Measurements from ENCODE around the gene ZNF736. TPM values are rescaled to one million over a fixed set of nuclear protein-coding genes. Genes with fewer than 3 reads are reported as not detected.
"Not testable (repeated sequence)": the region's sequence is repeated elsewhere in the genome, so short reads cannot be mapped to it uniquely, and the experiment has no call there.

The ZNF736 gene
- 54.4 and 71.6 TPM in 2 replicates for total RNA-seq

DNA sequence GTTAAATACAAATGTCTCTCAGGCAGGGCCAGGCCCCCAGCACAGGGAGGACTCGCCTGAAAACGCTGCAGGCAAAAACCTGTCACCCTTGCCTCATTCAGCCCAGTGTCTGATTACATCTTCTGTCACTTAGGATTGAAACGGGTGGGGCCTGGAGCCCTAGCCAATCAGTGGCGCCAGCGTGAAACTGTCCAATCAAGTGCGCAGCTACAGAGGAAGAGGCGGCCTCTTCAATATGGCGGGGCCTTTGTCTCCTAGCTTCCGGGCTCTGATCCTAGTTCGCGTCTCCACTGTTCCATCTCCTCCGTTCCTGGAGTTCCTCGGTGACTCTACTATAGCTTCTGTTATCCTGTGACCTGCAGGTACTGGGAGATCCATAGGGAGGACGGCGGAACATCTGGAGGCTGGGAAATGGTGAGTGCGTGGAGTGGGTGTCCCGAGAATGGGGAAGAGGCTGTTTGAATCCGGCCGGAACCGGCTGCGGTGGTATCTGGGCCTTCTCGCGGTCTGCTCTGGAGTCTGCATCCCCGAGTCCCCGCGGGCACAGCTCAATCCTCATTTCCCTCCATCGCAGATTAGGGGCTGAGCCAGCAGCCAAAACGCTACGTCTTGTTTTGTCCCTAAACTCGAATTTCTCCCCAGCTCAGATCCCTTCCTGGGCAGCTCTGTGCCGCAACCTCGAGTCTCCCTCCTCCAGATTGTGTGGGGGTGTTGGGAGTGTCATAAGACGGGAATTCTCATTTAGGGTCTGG, at the start of gene ZNF736:
ZNF736 (plus strand) TSS at position 222 of the 752 bp plus-strand sequence; CDS start at position 412, 190 bp downstream.
- peak; percentile 70 for DNase-seq
- no peaks in the 10 kb centered on the region for H3K27me3 Mint-ChIP-seq
- ChIA-PET POLR2A (interaction anchor here (0.5 to 9.0 kb wide), 9 partner anchors 8 to 692 kb away, joined by 3 to 108 read pairs (median 4); partner anchors contain the start of genes ERV3-1, ZNF107, ZNF138 and ZNF680), CTCF (no interaction called here)
- peak within 1 kb of the TSS; percentile 99 for H3K27ac Mint-ChIP-seq
- H3K36me3 Mint-ChIP-seq (ENCODE audit: low read depth): peaks cover 16% of the 10 kb centered on the region
- H3K4me1 Mint-ChIP-seq: peaks cover 41% of the 10 kb centered on the region
- ATAC-seq (ENCODE audit: low read depth): peak; percentile 100
- intact Hi-C loops (cut with micrococcal nuclease): loop anchor here (1.0 to 2.0 kb wide), 3 partner anchors 9 to 387 kb away; partner anchors contain the start of gene ZNF107
- TF ChIP-seq, protein P1, sequence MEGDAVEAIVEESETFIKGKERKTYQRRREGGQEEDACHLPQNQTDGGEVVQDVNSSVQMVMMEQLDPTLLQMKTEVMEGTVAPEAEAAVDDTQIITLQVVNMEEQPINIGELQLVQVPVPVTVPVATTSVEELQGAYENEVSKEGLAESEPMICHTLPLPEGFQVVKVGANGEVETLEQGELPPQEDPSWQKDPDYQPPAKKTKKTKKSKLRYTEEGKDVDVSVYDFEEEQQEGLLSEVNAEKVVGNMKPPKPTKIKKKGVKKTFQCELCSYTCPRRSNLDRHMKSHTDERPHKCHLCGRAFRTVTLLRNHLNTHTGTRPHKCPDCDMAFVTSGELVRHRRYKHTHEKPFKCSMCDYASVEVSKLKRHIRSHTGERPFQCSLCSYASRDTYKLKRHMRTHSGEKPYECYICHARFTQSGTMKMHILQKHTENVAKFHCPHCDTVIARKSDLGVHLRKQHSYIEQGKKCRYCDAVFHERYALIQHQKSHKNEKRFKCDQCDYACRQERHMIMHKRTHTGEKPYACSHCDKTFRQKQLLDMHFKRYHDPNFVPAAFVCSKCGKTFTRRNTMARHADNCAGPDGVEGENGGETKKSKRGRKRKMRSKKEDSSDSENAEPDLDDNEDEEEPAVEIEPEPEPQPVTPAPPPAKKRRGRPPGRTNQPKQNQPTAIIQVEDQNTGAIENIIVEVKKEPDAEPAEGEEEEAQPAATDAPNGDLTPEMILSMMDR (IDR thresholded peaks at IDR 0.05): no peak
- H3K4me3 Mint-ChIP-seq: peak within 1 kb of the TSS; percentile 100
- H3K9me3 Mint-ChIP-seq: no peaks in the 10 kb centered on the region

DNA sequence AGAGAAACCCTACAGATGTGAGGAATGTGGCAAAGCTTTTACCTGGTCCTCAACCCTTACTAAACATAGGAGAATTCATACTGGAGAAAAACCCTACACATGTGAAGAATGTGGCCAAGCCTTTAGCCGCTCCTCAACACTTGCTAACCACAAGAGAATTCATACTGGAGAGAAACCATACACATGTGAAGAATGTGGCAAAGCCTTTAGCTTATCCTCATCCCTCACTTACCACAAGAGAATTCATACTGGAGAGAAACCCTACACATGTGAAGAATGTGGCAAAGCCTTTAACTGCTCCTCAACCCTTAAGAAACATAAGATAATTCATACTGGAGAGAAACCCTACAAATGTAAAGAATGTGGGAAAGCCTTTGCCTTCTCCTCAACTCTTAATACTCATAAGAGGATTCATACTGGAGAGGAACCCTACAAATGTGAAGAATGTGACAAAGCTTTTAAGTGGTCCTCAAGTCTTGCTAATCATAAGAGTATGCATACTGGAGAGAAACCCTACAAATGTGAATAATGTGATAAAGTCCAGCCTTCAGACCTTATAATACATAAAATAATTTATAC, 47.3 kb upstream of the ZNF736 start:
- no peak for ATAC-seq (ENCODE audit: low read depth)
- ChIA-PET CTCF (no interaction called here), POLR2A (no interaction called here)
- no peak overlapping the region for H3K4me3 Mint-ChIP-seq
- peaks cover 3% of the 10 kb centered on the region for H3K36me3 Mint-ChIP-seq (ENCODE audit: low read depth)
- H3K9me3 Mint-ChIP-seq: peaks cover 36% of the 10 kb centered on the region
- no peak overlapping the region for H3K27ac Mint-ChIP-seq
- intact Hi-C loops (cut with micrococcal nuclease): no loop called here
- no peaks in the 10 kb centered on the region for H3K4me1 Mint-ChIP-seq
- TF ChIP-seq, protein P1 (IDR thresholded peaks at IDR 0.05): no peak
- H3K27me3 Mint-ChIP-seq: no peaks in the 10 kb centered on the region
- DNase-seq: no peak

DNA sequence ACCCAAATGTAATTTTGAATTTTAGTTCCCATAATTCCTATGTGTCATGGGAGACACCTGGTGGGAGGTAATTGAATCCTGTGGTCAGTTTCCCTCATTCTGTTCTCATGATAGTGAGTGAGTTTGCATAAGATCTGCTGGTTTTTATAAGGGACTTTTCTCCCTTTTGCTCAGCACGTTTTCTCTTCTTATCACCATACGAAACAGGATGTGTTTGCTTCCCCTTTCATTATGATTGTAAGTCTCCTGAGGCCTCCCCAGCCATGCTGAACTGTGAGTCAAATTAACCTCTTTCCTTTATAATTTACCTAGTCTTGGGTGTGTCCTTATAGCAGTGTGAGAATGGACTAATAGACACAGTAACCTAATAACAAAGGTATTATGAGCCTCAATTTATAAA, 36.1 kb upstream of the ZNF736 start:
- peaks cover 8% of the 10 kb centered on the region for H3K4me1 Mint-ChIP-seq
- TF ChIP-seq, protein P1 (IDR thresholded peaks at IDR 0.05): no peak
- no peak overlapping the region for H3K4me3 Mint-ChIP-seq
- peak overlapping the region; percentile 2 for H3K27ac Mint-ChIP-seq
- no peaks in the 10 kb centered on the region for H3K36me3 Mint-ChIP-seq (ENCODE audit: low read depth)
- H3K27me3 Mint-ChIP-seq: no peaks in the 10 kb centered on the region
- intact Hi-C loops (cut with micrococcal nuclease): loop anchor here (2.0 kb wide), 1 partner anchor 27 kb away; no protein-coding TSS in a partner anchor
- ChIA-PET CTCF (no interaction called here), POLR2A (no interaction called here)
- DNase-seq (no peak), ATAC-seq (ENCODE audit: low read depth) (peak; percentile 64)
- peaks cover 18% of the 10 kb centered on the region for H3K9me3 Mint-ChIP-seq

DNA sequence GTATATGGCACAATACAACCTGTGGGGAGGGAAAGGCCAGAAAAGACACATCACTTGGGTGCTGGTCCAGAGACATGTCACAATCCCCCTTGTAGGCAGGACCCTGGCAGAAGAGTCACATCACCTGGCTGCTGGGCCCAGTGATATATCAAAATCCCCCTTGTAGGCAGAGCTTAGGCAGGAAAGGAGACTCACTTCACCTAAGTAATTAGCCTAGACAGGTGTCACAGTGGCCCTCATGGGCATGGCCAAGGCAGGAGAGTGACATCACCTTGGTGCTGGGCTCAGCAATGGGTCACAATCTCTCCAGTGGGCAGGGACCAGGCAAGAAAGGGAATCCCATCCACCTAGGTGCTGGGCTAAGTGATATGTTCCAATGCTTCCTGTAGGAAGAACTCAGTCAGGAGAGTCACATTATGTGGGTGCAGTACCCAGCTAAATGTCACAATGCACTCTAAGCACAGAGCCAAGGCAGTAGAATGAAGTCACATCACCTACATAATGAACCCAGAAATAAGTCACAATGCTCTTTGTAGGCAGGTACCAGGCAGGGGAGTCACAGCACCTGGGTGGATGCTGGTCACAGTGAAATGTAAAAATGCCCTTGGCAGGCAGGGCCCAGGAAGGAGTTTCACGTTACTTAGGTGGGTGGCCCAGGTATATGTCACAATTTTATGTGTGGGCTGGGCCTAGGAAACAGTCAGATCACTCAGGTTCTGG, 18.9 kb upstream of the ZNF736 start:
- no peak for ATAC-seq (ENCODE audit: low read depth)
- no peak overlapping the region for H3K27ac Mint-ChIP-seq

DNA sequence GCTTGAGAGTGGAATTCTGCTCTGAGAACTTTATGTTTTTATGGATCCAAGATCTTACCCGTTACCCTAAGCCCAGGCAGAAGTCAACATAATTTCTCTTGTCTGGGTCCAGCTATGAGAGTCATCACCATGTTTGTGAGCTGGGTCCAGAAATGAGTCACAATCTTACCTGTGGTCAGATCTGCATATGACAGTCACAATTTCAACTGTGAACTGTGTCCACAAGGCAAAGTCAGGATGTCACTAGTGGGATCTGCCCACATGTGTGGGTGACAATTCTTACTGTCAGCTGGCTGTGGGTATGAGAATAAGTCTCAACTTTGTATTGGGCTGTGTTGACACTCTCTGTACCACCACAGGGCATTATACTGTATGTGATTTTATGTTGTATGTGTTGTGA, 16.3 kb upstream of the ZNF736 start:
- ATAC-seq (ENCODE audit: low read depth); H3K36me3 Mint-ChIP-seq (ENCODE audit: low read depth); CTCF ChIA-PET; H3K4me3 Mint-ChIP-seq; POLR2A ChIA-PET; intact Hi-C loops (cut with micrococcal nuclease); H3K9me3 Mint-ChIP-seq; H3K4me1 Mint-ChIP-seq; H3K27me3 Mint-ChIP-seq; H3K27ac Mint-ChIP-seq; DNase-seq: not testable (repeated sequence)

More for the DNA sequence above, 18.9 kb upstream of the ZNF736 start:
- Mint-ChIP-seq H3K4me3 (no peak overlapping the region), H3K4me1 (no peaks in the 10 kb centered on the region), H3K9me3 (no peaks in the 10 kb centered on the region), H3K27me3 (no peaks in the 10 kb centered on the region), H3K36me3 (ENCODE audit: low read depth) (no peaks in the 10 kb centered on the region)
- DNase-seq: no peak
- ChIA-PET CTCF (no interaction called here), POLR2A (no interaction called here)
- TF ChIP-seq, protein P1 (IDR thresholded peaks at IDR 0.05): no peak
- intact Hi-C loops (cut with micrococcal nuclease): no loop called here
